PC-3 (cell line): Measurements from ENCODE around the gene OR2A12. TPM values are rescaled to one million over a fixed set of nuclear protein-coding genes. Genes with fewer than 3 reads are reported as not detected.
"Not testable (repeated sequence)": the region's sequence is repeated elsewhere in the genome, so short reads cannot be mapped to it uniquely, and the experiment has no call there.

ENCODE experiments used
- ATAC-seq: fragments of 200-7000 bp; cut with Tn5 transposase; 2 replicates; pipeline ENCODE4 v1.9.1; 2020; ENCODE audit warnings: mild to moderate bottlenecking, moderate library complexity
- BruUV-seq: library from RNA; stranded (reverse); fragments of 400-500 nt; replicated peaks from 2 replicates; lab custom pipeline; 2021; lab: Mats Ljungman, UMichigan
- CTCF ChIA-PET: fragments of 300-600 bp; sonication (Branson Sonifier 250); formaldehyde crosslinking; loops from one replicate; lab custom pipeline; 2022; ENCODE audit warnings: antibody characterized with exemption; lab: Charles Lee
- POLR2A ChIA-PET: fragments of 300-600 bp; sonication (Branson Sonifier 250); formaldehyde crosslinking; loops from one replicate; lab custom pipeline; 2022; ENCODE audit warnings: antibody characterized with exemption; ENCODE audit not compliant: unreplicated experiment; lab: Charles Lee
- DNase-seq: peaks from one replicate; pipeline ENCODE4 v3.0.0-alpha.2; 2015
- H2AFZ ChIP-seq: fragments of 300-600 bp; sonication (generic); 2 replicates; pipeline ENCODE4 v1.6.0; 2016; ENCODE audit warnings: antibody characterized with exemption, low read length
- H3F3A ChIP-seq: fragments of 300-600 bp; sonication (generic); one replicate; pipeline ENCODE4 v1.6.0; 2017; ENCODE audit warnings: antibody characterized with exemption, low read length, control low read depth, mild to moderate bottlenecking; ENCODE audit not compliant: unreplicated experiment
- H3K27ac ChIP-seq: fragments of 300-600 bp; sonication (generic); 2 replicates; pipeline ENCODE4 v1.5.1; 2016; ENCODE audit warnings: mild to moderate bottlenecking, low read length
- H3K27me3 ChIP-seq: fragments of 300-600 bp; sonication (generic); 2 replicates; pipeline ENCODE4 v1.6.1; 2016; ENCODE audit warnings: low read length, mixed read lengths
- H3K36me3 ChIP-seq: fragments of 300-600 bp; sonication (generic); 2 replicates; pipeline ENCODE4 v1.6.1; 2016; ENCODE audit warnings: low read depth, mixed run types, low read length, mixed read lengths
- H3K4me1 ChIP-seq: fragments of 300-600 bp; sonication (generic); 2 replicates; pipeline ENCODE4 v1.5.1; 2016; ENCODE audit warnings: low read length; ENCODE audit not compliant: insufficient read depth
- H3K4me2 ChIP-seq: fragments of 300-600 bp; sonication (generic); 2 replicates; pipeline ENCODE4 v1.6.0; 2016; ENCODE audit warnings: low read length
- H3K4me3 ChIP-seq: fragments of 300-600 bp; sonication (generic); 2 replicates; pipeline ENCODE4 v1.5.1; 2016; ENCODE audit warnings: mild to moderate bottlenecking, low read length, mixed read lengths
- H3K79me2 ChIP-seq: fragments of 300-600 bp; sonication (generic); 2 replicates; pipeline ENCODE4 v1.6.1; 2017; ENCODE audit warnings: low read length, mixed read lengths
- H3K9ac ChIP-seq: fragments of 300-600 bp; sonication (generic); 2 replicates; pipeline ENCODE4 v1.6.0; 2016; ENCODE audit warnings: mild to moderate bottlenecking, low read length
- H3K9me2 ChIP-seq: fragments of 300-600 bp; sonication (generic); replicated peaks from 2 replicates; pipeline ENCODE4 v1.6.1; 2016; ENCODE audit warnings: mixed run types, low read length, mixed read lengths
- H3K9me3 ChIP-seq: fragments of 300-600 bp; sonication (generic); 2 replicates; pipeline ENCODE4 v1.6.1; 2016; ENCODE audit warnings: low read length, mixed read lengths
- H4K20me1 ChIP-seq: fragments of 300-600 bp; sonication (generic); 2 replicates; pipeline ENCODE4 v1.6.1; 2016; ENCODE audit warnings: low read length, mixed read lengths
- EZH2 ChIP-seq: fragments of 300-600 bp; sonication (generic); IDR thresholded peaks from one replicate; pipeline ENCODE4 v1.6.1; 2017; ENCODE audit warnings: antibody characterized with exemption, mild to moderate bottlenecking, low read length; ENCODE audit not compliant: unreplicated experiment
- EZH2phosphoT487 ChIP-seq: fragments of 300-600 bp; sonication (generic); IDR thresholded peaks from 2 replicates; pipeline ENCODE4 v1.6.1; 2018; ENCODE audit warnings: mild to moderate bottlenecking, antibody characterized with exemption, low read length, borderline replicate concordance
- intact Hi-C: fragments of 100-400 bp; cut with micrococcal nuclease; formaldehyde crosslinking; loops from 2 replicates; pipeline ENCODE4 v1.9.0; 2023
- total RNA-seq: library from RNA; depleted of rRNA; stranded (reverse); fragments of >200 nt; gene quantifications from 2 replicates; pipeline ENCODE4 v1.2.3, GENCODE V29; 2014
- TF ChIP-seq, protein P1 (sequence below): fragments of 300-600 bp; sonication (generic); conservative IDR thresholded peaks from 2 replicates; pipeline ENCODE4 v1.5.1; 2017; ENCODE audit warnings: antibody characterized with exemption, low read depth, mild to moderate bottlenecking, low read length

Gene OR2A12
- total RNA-seq, 1 experiment from 2014 or later: not detected

DNA sequence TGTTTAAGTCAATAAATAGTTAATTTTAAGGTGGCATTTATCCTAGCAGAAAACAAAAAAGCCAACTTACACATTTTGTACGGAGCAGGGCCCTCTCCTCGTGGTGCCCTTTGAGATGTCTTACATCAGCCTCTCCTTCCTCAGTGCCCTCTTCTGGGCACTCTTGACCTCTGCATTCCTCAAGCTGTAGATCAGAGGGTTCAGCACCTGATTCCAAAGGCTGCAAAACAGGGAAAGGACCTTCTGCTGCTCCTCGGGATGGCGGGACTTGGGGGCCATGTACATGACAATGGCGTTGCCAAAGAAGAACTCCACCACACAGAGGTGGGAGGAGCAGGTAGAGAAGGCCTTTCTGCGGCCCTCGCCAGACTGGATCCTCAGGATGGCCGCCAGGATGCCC lies 32.3 kb downstream of the OR2A12 start:
- no peak overlapping the region for H3K4me2 ChIP-seq
- peaks cover 3% of the 10 kb centered on the region; the same call in 1 of the 2 replicates for H3K27me3 ChIP-seq
- intact Hi-C loops: no loop called here
- CTCF ChIA-PET: no interaction called here
- H3K79me2 ChIP-seq: no peaks in the 10 kb centered on the region
- no peak overlapping the region for H2AFZ ChIP-seq
- no peak overlapping the region for H3K4me3 ChIP-seq
- BruUV-seq: no TSS peak
- H4K20me1 ChIP-seq: no peaks in the 10 kb centered on the region
- H3K9me2 ChIP-seq: no peaks in the 10 kb centered on the region
- no peaks in the 10 kb centered on the region for H3F3A ChIP-seq
- TF ChIP-seq, protein P1, sequence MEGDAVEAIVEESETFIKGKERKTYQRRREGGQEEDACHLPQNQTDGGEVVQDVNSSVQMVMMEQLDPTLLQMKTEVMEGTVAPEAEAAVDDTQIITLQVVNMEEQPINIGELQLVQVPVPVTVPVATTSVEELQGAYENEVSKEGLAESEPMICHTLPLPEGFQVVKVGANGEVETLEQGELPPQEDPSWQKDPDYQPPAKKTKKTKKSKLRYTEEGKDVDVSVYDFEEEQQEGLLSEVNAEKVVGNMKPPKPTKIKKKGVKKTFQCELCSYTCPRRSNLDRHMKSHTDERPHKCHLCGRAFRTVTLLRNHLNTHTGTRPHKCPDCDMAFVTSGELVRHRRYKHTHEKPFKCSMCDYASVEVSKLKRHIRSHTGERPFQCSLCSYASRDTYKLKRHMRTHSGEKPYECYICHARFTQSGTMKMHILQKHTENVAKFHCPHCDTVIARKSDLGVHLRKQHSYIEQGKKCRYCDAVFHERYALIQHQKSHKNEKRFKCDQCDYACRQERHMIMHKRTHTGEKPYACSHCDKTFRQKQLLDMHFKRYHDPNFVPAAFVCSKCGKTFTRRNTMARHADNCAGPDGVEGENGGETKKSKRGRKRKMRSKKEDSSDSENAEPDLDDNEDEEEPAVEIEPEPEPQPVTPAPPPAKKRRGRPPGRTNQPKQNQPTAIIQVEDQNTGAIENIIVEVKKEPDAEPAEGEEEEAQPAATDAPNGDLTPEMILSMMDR: no peak
- TF ChIP-seq EZH2: no peak
- TF ChIP-seq EZH2phosphoT487: no peak
- DNase-seq: no peak
- no peaks in the 10 kb centered on the region for H3K9me3 ChIP-seq
- ATAC-seq: no peak
- H3K27ac ChIP-seq: no peak overlapping the region
- no peaks in the 10 kb centered on the region for H3K36me3 ChIP-seq
- POLR2A ChIA-PET: no interaction called here
- H3K4me1 ChIP-seq: no peaks in the 10 kb centered on the region
- H3K9ac ChIP-seq: no peak overlapping the region

DNA sequence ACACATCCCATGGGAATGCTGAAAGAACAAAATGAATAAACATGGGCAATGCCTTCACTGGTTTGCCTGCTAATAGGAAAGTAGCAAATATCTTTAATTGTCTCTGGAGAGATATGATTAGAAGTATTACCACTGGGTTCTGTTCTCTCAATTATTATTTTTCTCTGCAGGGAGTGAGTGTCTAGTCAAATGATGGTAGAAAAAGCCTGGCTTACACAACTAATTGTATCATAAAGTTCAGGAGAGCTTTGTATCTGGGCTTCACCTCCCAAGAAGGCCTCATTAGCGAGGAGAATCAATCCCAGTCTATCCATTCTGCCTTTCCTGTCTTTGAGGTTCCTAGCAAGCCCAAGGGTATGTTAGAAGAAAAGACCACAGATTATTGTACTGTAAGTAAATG lies 36.8 kb downstream of the OR2A12 start, which contains the start of gene OR2A14:
TSS of gene OR2A14 (plus strand) at position 301 of the 400 bp plus-strand sequence. CDS start 5,937 bp downstream, outside the sequence.
- Histone ChIP-seq H3K27ac (no peak within 1 kb of the TSS), H4K20me1 (no peaks in the 10 kb centered on the region), H2AFZ (no peak within 1 kb of the TSS), H3K4me2 (no peak within 1 kb of the TSS), H3K4me3 (no peak within 1 kb of the TSS), H3F3A (no peaks in the 10 kb centered on the region), H3K36me3 (no peaks in the 10 kb centered on the region), H3K9ac (no peak within 1 kb of the TSS), H3K79me2 (no peaks in the 10 kb centered on the region), H3K9me3 (no peaks in the 10 kb centered on the region), H3K27me3 (no peaks in the 10 kb centered on the region), H3K4me1 (no peaks in the 10 kb centered on the region), H3K9me2 (no peaks in the 10 kb centered on the region)
- no TSS peak for BruUV-seq
- ATAC-seq (no peak), DNase-seq (no peak)
- intact Hi-C loops: no loop called here
- TF ChIP-seq EZH2 (no peak), EZH2phosphoT487 (no peak)
- TF ChIP-seq, protein P1: no peak
- ChIA-PET POLR2A (no interaction called here), CTCF (no interaction called here)

DNA sequence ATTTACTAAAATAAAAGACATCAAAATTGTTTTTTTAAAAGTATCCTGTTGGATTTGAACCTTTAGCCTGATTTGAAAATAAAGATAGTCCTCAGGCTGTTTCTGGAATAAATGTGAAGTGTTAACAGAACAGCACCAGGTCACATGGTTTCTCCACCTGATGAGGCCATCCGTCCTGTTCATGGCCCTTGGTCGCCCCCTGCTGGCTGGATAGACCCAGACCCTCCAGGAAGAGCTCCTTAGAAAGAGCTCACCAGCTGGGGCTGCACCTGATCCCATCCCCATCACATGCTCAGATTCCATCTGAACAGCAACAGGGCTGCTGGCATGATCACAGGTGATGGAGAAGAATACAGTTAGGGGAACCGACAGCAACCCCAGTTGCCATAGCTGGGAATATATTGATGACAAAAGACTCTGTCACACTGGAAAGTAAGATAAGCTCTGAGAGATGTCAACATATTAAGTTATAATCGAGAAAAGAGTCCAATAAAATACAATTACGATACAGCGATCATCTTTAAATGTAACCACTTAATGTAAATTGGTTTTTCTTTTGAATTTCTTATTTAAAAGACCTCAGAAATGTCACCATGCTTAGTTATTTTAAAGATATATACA lies 41.7 kb downstream of the OR2A12 start:
- Histone ChIP-seq H2AFZ (no peak overlapping the region), H3F3A (no peaks in the 10 kb centered on the region), H3K9me3 (no peaks in the 10 kb centered on the region)

DNA sequence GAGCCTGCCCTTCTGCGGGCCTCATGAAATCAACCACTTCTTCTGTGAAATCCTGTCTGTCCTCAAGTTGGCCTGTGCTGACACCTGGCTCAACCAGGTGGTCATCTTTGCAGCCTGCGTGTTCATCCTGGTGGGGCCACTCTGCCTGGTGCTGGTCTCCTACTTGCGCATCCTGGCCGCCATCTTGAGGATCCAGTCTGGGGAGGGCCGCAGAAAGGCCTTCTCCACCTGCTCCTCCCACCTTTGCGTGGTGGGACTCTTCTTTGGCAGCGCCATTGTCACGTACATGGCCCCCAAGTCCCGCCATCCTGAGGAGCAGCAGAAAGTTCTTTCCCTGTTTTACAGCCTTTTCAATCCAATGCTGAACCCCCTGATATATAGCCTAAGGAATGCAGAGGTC lies 43.5 kb downstream of the OR2A12 start:
- ATAC-seq, intact Hi-C loops, H3K27ac ChIP-seq, H3K36me3 ChIP-seq, H3K4me3 ChIP-seq, BruUV-seq, H3F3A ChIP-seq, DNase-seq, H3K27me3 ChIP-seq, H3K79me2 ChIP-seq, H3K9me3 ChIP-seq, POLR2A ChIA-PET, H3K4me1 ChIP-seq, H3K4me2 ChIP-seq, H2AFZ ChIP-seq, H3K9me2 ChIP-seq, CTCF ChIA-PET, H3K9ac ChIP-seq, H4K20me1 ChIP-seq: not testable (repeated sequence)

More for the DNA sequence above, 41.7 kb downstream of the OR2A12 start:
- ChIA-PET CTCF (interaction anchor here (0.5 to 2.0 kb wide), 22 partner anchors 14 to 391 kb away, joined by 3 to 47 read pairs (median 4); partner anchors contain the start of genes OR2A25, OR2A5 and TCAF1), POLR2A (interaction anchor here (1.2 kb wide), 1 partner anchor 226 kb away, joined by 4 read pairs; the partner anchor contains the start of gene TCAF1)
- no peaks in the 10 kb centered on the region for H3K4me1 ChIP-seq
- no peak overlapping the region for H3K9ac ChIP-seq
- intact Hi-C loops: loop anchor here (1.0 to 2.0 kb wide), 4 partner anchors 69 to 227 kb away; no protein-coding TSS in a partner anchor
- H3K9me2 ChIP-seq: no peaks in the 10 kb centered on the region
- no peaks in the 10 kb centered on the region for H3K79me2 ChIP-seq
- peak; percentile 99 for ATAC-seq
- H4K20me1 ChIP-seq: no peaks in the 10 kb centered on the region
- H3K4me3 ChIP-seq: no peak overlapping the region
- BruUV-seq: no TSS peak
- no peak overlapping the region for H3K27ac ChIP-seq
- H3K27me3 ChIP-seq: no peaks in the 10 kb centered on the region
- H3K36me3 ChIP-seq: no peaks in the 10 kb centered on the region
- TF ChIP-seq, protein P1: peak; percentile 93
- no peak for TF ChIP-seq EZH2phosphoT487
- no peak overlapping the region for H3K4me2 ChIP-seq
- DNase-seq: peak; percentile 88
